Astrocyte of the spinal cord (primary cell): ENCODE measurements around the gene INO80B.
"Not testable (repeated sequence)": the region's sequence is repeated elsewhere in the genome, so short reads cannot be mapped to it uniquely, and the experiment has no call there.

Experiments
- DNase-seq: peaks from one replicate; pipeline ENCODE4 v3.0.0; 2011; ENCODE audit warnings: low read depth, low spot score
- H3K4me3 ChIP-seq: 2 replicates; pipeline ENCODE4 v1.5.1; 2011; ENCODE audit warnings: low read depth, mild to moderate bottlenecking, low read length, moderate library complexity
- in situ Hi-C: cut with HindIII; loops from 2 replicates; pipeline ENCODE4 v1.10.0; 2017; ENCODE audit warnings: low sequenced_read_pairs
- TF ChIP-seq, protein P1 (sequence below): IDR thresholded peaks from 2 replicates; pipeline ENCODE4 v1.5.1; 2012; ENCODE audit warnings: low read depth, mild to moderate bottlenecking, low read length, inconsistent platforms

Gene INO80B

DNA sequence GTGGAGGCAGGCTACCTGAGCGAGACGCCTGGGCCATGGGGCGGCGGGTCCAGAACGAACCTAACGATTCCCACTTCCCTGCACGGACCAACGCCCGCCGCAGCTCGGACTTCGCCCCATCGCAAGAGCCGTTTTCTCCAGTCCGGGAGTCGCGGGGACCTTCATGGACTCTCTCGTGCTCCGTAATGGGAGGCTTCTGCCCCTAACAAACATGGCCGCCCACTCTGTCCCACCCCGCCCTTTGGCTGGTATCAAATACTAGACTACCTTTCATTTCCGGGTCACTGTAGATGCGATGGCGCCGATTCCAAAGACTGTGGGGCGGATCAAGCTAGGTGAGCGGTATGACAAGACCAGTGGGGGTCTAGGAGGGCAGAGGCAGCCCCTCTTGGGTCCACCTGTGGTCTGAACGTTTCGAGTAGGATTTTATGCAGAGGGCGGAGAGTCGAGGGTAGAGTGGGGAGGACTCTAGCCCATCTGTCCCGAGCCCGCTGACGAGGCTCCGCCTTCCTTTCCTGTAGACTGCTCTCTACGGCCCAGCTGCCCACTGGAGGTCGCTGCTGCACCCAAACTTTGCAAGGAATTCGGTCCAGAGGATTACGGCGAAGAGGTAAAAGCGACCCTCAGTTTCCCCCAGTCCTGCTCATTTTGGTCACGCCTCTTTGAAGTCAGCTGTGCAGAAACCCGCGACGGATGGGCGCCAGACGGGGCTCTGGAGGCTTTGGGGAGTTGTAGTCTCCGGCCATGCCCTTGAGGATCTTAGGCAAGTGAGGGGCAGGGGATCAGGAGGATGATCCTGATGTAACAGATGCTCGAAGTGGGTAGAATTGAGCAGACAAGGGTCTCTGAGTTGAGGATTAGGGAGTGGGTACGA, 28.2 kb downstream of the INO80B start, which contains the start of the genes CCDC142 and TTC31:
CCDC142 (minus strand) TSS at position 198 of the 874 bp plus-strand sequence; CDS start at position 37, 161 bp downstream.
TTC31 (plus strand) TSS at position 281 of the 874 bp plus-strand sequence; CDS start at position 296, 15 bp downstream.
- TF ChIP-seq, protein P1, sequence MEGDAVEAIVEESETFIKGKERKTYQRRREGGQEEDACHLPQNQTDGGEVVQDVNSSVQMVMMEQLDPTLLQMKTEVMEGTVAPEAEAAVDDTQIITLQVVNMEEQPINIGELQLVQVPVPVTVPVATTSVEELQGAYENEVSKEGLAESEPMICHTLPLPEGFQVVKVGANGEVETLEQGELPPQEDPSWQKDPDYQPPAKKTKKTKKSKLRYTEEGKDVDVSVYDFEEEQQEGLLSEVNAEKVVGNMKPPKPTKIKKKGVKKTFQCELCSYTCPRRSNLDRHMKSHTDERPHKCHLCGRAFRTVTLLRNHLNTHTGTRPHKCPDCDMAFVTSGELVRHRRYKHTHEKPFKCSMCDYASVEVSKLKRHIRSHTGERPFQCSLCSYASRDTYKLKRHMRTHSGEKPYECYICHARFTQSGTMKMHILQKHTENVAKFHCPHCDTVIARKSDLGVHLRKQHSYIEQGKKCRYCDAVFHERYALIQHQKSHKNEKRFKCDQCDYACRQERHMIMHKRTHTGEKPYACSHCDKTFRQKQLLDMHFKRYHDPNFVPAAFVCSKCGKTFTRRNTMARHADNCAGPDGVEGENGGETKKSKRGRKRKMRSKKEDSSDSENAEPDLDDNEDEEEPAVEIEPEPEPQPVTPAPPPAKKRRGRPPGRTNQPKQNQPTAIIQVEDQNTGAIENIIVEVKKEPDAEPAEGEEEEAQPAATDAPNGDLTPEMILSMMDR, result peak; percentile 91
- in situ Hi-C loops, result no loop called here

DNA sequence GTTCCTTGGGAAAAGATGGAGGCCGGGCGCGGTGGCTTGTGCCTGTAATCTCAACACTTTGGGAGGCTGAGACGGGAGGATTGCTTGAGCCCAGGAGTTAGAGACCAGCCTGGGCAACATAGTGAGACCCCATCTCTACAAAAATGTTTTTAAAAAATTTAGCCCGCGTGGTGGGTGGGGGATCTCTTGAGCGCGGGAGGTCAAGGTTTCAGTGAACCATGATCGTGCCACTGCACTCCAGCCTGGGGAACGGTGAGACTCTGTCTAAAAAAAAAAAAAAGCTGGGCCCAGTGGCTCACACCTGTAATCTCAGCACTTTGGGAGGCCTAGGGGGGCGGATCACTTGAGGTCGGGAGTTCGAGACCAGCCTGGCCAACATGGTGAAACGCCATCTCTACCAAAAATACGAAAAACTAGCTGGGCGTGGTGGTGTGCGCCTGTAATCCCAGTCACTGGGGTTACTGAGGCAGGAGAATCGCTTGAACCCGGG, 28.8 kb downstream of the INO80B start:
- H3K4me3 ChIP-seq, result peak overlapping the region; percentile 87
- in situ Hi-C loops, DNase-seq: not testable (repeated sequence)

More for the DNA sequence above, 28.2 kb downstream of the INO80B start, which contains the start of the genes CCDC142 and TTC31:
- peak; percentile 97 for DNase-seq
- H3K4me3 ChIP-seq, result peak within 1 kb of the TSS; percentile 87

DNA sequence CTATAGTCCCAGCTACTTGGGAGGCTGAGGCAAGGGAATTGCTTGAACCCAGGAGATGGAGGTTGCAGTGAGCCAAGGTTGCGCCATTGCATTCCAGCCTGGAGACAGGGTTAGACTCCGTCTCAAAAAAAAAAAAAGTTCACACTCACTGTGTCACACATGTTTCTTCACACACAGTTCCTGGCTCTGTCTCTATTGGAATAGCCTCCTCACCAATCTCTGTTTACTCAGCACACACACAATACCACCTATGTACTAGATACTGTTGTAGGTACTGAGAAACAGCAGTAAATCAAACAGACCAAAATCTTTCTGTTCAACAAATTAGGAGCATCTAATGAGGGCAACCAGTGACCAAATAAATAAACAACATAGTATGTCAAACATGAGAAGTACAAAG, 31.3 kb downstream of the INO80B start:
- TF ChIP-seq, protein P1, result no peak
- no peak for DNase-seq
- in situ Hi-C loops, result no loop called here
- no peak overlapping the region for H3K4me3 ChIP-seq

DNA sequence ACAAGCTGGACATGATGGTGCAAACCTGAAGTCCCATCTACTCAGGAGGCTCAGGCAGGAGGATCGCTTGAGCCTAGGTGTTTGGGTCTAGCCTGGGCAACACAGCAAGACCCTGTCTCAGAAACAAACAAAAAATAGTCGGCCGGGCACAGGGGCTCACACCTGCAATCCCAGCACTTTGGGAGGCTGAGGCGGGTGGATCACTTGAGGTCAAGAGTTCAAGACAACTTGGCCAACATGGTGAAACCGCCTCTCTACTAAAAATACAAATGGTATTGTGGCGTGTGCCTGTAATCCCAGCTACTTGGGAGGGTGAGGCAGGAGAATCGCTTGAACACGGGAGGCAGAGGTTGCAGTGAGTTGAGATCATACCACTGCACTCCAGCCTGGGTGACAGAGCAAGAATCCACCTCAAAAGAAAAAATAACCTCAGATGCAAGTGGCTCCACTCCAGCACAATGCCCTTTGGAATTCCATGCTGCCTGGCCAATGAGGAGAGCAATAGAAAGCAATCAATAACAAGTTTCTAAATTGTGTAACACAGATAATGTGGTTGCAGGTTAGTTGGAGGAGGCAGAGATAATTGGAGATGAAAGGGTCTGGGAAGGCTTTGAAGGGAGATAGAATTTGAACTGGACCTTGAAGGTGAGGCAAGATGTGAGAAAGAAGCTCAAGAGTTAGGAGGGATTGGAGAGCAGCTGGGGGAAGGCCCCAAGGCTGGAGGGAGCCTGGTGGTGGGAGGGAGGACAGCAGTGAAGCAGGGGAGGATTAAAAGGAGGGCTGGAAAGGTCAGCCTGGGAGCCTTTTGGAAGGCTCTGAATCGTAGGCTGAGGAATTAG, 34.0 kb downstream of the INO80B start:
- in situ Hi-C loops, result no loop called here
- TF ChIP-seq, protein P1, result no peak
- H3K4me3 ChIP-seq, result no peak overlapping the region
- no peak for DNase-seq

DNA sequence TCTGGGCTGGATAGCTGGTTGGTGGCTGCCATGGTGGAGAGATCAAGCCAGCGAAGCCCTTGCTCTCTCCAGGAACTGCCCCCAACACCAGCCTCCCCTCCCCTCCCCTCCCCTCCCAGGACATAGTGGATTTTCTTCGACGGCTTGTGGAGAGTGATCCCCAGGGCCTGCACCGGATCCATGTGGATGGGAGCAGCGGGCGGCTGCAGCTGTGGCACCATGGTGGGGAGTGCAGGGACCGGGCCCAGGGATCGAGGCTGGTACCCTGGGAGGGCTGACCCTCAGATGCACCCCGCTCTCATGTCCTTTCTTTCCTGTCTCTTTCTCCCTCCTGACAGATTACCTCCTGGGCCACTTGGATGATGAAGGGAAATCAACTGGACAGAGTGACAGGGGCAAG, 35.0 kb downstream of the INO80B start:
- in situ Hi-C loops, result no loop called here

DNA sequence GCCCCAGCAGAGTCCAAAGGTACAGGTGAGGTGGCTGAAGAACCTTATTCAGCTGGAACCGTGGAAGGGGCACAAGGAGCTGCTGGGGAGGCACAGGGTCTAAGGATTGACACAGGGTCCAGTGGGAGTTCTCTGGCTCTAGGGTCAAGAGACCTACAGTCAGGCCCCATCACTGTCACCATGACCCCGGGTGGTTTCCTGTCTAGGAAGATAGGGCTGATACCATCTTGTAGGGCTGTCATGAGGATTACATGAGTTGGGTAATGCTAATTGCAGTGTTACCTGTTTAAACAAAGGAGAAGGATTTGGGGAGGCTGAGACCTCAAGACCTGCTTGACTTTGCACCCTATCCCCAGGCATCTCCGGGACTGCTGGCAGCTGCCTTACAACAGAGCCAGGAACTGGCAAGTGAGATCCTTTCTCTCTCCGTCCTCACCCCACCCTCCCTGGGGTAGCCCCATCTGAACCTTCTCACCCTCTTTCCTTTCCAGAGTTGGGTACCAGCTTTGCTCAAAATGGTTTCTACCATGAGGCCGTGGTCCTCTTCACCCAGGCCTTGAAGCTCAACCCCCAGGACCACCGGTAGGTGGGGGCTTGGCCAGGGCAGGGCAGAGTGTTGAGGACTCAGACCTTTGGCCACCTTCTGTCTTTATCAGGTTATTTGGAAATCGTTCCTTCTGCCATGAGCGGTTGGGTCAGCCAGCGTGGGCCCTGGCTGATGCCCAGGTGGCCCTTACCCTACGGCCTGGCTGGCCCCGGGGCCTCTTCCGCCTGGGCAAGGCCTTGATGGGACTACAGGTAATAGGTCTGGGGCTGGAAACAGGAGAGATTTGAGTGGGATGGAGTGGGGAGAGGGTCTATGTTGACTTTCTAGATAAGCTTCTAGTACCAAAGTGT, 37.0 kb downstream of the INO80B start:
- no peak for DNase-seq
- TF ChIP-seq, protein P1, result no peak
- H3K4me3 ChIP-seq, result no peak overlapping the region
- in situ Hi-C loops, result no loop called here

More for the DNA sequence above, 35.0 kb downstream of the INO80B start:
- no peak for DNase-seq
- TF ChIP-seq, protein P1, result no peak
- no peak overlapping the region for H3K4me3 ChIP-seq
